Measurements from ENCODE around the gene C17orf100.
"Not testable (repeated sequence)": the region's sequence is repeated elsewhere in the genome, so short reads cannot be mapped to it uniquely, and the experiment has no call there.

C17orf100 gene

DNA sequence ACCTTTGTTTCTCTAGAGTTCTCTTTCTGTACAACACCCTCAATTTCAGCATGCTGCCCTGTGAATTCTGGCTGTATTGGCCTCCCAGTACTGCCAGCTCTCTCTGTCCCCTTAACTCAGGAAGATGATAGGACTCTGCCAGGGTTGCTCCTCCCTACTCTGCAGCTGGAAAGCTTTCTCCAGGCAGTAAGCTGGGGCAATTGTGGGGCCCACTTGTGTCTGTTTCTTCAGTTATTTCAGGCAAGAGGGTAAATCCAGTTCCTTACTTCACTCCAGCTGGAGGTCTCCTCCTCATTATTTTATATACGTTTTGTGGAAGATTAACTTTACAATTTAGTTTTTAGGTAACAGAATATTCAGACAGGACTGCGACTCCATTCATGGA, 9.9 kb downstream of the C17orf100 start:
- Histone ChIP-seq H2AFZ (ENCODE audit: low read length) (no peak overlapping the region), H3K79me2 (ENCODE audit: low read length) (no peaks in the 10 kb centered on the region), H3K27me3 (replicated peaks; ENCODE audit: insufficient read depth, low read length) (no peaks in the 10 kb centered on the region), H3K9me3 (replicated peaks; ENCODE audit: insufficient read depth, low read length) (no peaks in the 10 kb centered on the region), H3K9ac (ENCODE audit: low read length) (no peak overlapping the region), H3K4me2 (ENCODE audit: low read depth, low read length) (peak overlapping the region; percentile 43; the same call in 1 of the 2 replicates), H3K36me3 (replicated peaks; ENCODE audit: insufficient read depth, low read length) (no peaks in the 10 kb centered on the region), H3K9me2 (replicated peaks; ENCODE audit: insufficient read depth, low read length) (no peaks in the 10 kb centered on the region), H3K27ac (ENCODE audit: low read length) (no peak overlapping the region), H3K4me3 (ENCODE audit: low read length) (no peak overlapping the region), H4K20me1 (ENCODE audit: insufficient read depth, low read length) (no peaks in the 10 kb centered on the region), H3K4me1 (ENCODE audit: low read length) (peaks cover 5% of the 10 kb centered on the region), H3F3A (ENCODE audit: insufficient read depth, low read length) (no peaks in the 10 kb centered on the region)
- no peak for DNase-seq
- TF ChIP-seq, protein P1, sequence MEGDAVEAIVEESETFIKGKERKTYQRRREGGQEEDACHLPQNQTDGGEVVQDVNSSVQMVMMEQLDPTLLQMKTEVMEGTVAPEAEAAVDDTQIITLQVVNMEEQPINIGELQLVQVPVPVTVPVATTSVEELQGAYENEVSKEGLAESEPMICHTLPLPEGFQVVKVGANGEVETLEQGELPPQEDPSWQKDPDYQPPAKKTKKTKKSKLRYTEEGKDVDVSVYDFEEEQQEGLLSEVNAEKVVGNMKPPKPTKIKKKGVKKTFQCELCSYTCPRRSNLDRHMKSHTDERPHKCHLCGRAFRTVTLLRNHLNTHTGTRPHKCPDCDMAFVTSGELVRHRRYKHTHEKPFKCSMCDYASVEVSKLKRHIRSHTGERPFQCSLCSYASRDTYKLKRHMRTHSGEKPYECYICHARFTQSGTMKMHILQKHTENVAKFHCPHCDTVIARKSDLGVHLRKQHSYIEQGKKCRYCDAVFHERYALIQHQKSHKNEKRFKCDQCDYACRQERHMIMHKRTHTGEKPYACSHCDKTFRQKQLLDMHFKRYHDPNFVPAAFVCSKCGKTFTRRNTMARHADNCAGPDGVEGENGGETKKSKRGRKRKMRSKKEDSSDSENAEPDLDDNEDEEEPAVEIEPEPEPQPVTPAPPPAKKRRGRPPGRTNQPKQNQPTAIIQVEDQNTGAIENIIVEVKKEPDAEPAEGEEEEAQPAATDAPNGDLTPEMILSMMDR (IDR thresholded peaks at IDR 0.05; ENCODE audit: low read length), result no peak
- TF ChIP-seq EZH2 (optimal IDR thresholded peaks at IDR 0.05; ENCODE audit: low read depth, low read length), result no peak

DNA sequence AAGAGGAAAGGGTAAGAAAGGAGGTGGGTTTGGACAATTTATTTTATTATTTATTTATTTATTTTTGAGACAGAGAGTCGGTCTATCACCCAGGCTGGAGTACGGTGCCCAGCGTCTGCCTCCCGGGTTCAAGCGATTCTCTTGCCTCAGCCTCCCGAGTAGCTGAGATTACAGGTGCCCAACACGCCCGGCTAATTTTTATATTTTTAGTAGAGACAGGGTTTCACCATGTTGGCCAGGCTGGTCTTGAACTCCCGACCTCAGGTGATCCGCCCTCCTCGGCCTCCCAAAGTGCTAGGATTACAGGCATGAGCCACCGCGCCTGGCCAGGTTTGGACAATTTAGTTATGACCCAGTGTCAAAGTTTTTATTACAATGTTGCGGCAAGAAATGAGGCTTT, 11.6 kb downstream of the C17orf100 start:
- not testable (repeated sequence) for H3K4me1 ChIP-seq (ENCODE audit: low read length); H3K27ac ChIP-seq (ENCODE audit: low read length); H3K4me3 ChIP-seq (ENCODE audit: low read length); H3K79me2 ChIP-seq (ENCODE audit: low read length); DNase-seq; H3F3A ChIP-seq (ENCODE audit: insufficient read depth, low read length); H3K4me2 ChIP-seq (ENCODE audit: low read depth, low read length); H3K36me3 ChIP-seq (replicated peaks; ENCODE audit: insufficient read depth, low read length); H3K9ac ChIP-seq (ENCODE audit: low read length); H3K9me3 ChIP-seq (replicated peaks; ENCODE audit: insufficient read depth, low read length); H4K20me1 ChIP-seq (ENCODE audit: insufficient read depth, low read length); H3K27me3 ChIP-seq (replicated peaks; ENCODE audit: insufficient read depth, low read length); H3K9me2 ChIP-seq (replicated peaks; ENCODE audit: insufficient read depth, low read length); H2AFZ ChIP-seq (ENCODE audit: low read length)

DNA sequence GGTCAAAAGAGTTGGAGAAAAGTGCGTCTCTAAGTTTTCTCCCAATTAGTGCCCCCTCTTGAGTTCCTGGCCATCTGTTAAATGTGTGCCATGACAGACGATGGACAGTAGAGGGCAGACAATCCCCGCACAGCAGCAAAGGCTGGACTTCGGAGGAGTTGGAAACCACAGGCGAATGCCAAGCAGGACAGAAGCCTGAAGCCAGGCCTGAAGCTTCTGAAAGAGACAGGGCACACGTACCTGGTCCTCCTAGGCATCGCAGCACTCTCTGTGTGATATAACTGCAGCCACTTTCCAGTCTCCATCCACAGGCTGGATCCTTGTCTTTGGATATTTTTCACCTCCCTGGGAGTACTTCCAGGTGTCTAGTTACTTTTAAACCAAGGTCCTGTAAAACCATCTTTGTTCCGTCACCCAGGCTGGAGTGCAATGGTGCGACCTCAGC, 14.5 kb downstream of the C17orf100 start:
- Histone ChIP-seq H3K9me3 (replicated peaks; ENCODE audit: insufficient read depth, low read length) (no peaks in the 10 kb centered on the region), H3K4me2 (ENCODE audit: low read depth, low read length) (no peak overlapping the region), H2AFZ (ENCODE audit: low read length) (no peak overlapping the region), H3K36me3 (replicated peaks; ENCODE audit: insufficient read depth, low read length) (no peaks in the 10 kb centered on the region), H3K27ac (ENCODE audit: low read length) (no peak overlapping the region), H4K20me1 (ENCODE audit: insufficient read depth, low read length) (no peaks in the 10 kb centered on the region), H3F3A (ENCODE audit: insufficient read depth, low read length) (no peaks in the 10 kb centered on the region), H3K4me1 (ENCODE audit: low read length) (peaks cover 4% of the 10 kb centered on the region), H3K79me2 (ENCODE audit: low read length) (no peaks in the 10 kb centered on the region), H3K9ac (ENCODE audit: low read length) (no peak overlapping the region), H3K9me2 (replicated peaks; ENCODE audit: insufficient read depth, low read length) (no peaks in the 10 kb centered on the region), H3K4me3 (ENCODE audit: low read length) (no peak overlapping the region), H3K27me3 (replicated peaks; ENCODE audit: insufficient read depth, low read length) (no peaks in the 10 kb centered on the region)
- DNase-seq, result peak; percentile 63
- TF ChIP-seq, protein P1 (IDR thresholded peaks at IDR 0.05; ENCODE audit: low read length), result peak; percentile 89
- TF ChIP-seq EZH2phosphoT487 (IDR thresholded peaks at IDR 0.05; ENCODE audit: low read length), result no peak

DNA sequence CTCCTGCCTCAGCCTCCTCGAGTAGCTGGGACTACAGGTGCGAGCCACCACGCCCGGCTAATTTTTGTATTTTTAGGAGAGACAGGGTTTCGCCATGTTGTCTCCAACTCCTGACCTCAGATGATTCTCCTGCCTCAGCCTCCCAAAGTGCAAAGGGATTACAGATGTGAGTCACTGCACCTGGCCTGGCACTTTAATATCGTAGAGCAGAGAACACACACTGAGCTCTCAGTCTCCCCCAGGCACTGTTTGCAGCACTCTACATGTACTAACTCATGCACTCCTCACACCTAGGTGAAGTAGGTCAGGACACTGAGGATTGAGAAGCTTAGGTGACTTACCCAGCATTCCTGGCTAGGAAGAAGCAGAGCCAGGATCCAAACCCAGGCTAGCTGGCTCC, 15.0 kb downstream of the C17orf100 start:
- no peak overlapping the region for H3K9ac ChIP-seq (ENCODE audit: low read length)
- no peaks in the 10 kb centered on the region for H3K79me2 ChIP-seq (ENCODE audit: low read length)
- no peak overlapping the region for H2AFZ ChIP-seq (ENCODE audit: low read length)
- no peak overlapping the region for H3K4me3 ChIP-seq (ENCODE audit: low read length)
- no peak for TF ChIP-seq EZH2phosphoT487 (IDR thresholded peaks at IDR 0.05; ENCODE audit: low read length)
- no peak for TF ChIP-seq EZH2 (optimal IDR thresholded peaks at IDR 0.05; ENCODE audit: low read depth, low read length)
- TF ChIP-seq, protein P1 (IDR thresholded peaks at IDR 0.05; ENCODE audit: low read length), result no peak
- H3K27me3 ChIP-seq (replicated peaks; ENCODE audit: insufficient read depth, low read length), result no peaks in the 10 kb centered on the region
- no peaks in the 10 kb centered on the region for H4K20me1 ChIP-seq (ENCODE audit: insufficient read depth, low read length)
- H3K4me2 ChIP-seq (ENCODE audit: low read depth, low read length), result no peak overlapping the region
- no peak for DNase-seq
- no peaks in the 10 kb centered on the region for H3K9me3 ChIP-seq (replicated peaks; ENCODE audit: insufficient read depth, low read length)
- no peaks in the 10 kb centered on the region for H3F3A ChIP-seq (ENCODE audit: insufficient read depth, low read length)
- H3K9me2 ChIP-seq (replicated peaks; ENCODE audit: insufficient read depth, low read length), result no peaks in the 10 kb centered on the region
- H3K4me1 ChIP-seq (ENCODE audit: low read length), result no peaks in the 10 kb centered on the region; the same call in 1 of the 2 replicates
- no peak overlapping the region for H3K27ac ChIP-seq (ENCODE audit: low read length)
- H3K36me3 ChIP-seq (replicated peaks; ENCODE audit: insufficient read depth, low read length), result no peaks in the 10 kb centered on the region

All from MM.1S (cell line).